Measurements from ENCODE around the gene NELFE.
"Not testable (repeated sequence)": the region's sequence is repeated elsewhere in the genome, so short reads cannot be mapped to it uniquely, and the experiment has no call there.

- not testable (repeated sequence) for TF ChIP-seq YY1 (IDR thresholded peaks at IDR 0.05); RAD21 (IDR thresholded peaks at IDR 0.05); ATF3 (IDR thresholded peaks at IDR 0.05); CTCF (IDR thresholded peaks at IDR 0.05; ENCODE audit: low read depth, low read length, missing input control); MAX (IDR thresholded peaks at IDR 0.05); SP1 (IDR thresholded peaks at IDR 0.05)
Observed at GRCh38 chr6:31994421-31994820, 35.6 kb upstream of the NELFE start.
